Cerebellar cortex (tissue), 1 donor: Measurements from ENCODE around the gene FAM72A.
"Not testable (repeated sequence)": the region's sequence is repeated elsewhere in the genome, so short reads cannot be mapped to it uniquely, and the experiment has no call there.

ENCODE experiments used
- DNase-seq: peaks from one replicate; pipeline ENCODE4 v3.0.0-alpha.2; 2015; ENCODE audit warnings: low spot score

The FAM72A gene

DNA sequence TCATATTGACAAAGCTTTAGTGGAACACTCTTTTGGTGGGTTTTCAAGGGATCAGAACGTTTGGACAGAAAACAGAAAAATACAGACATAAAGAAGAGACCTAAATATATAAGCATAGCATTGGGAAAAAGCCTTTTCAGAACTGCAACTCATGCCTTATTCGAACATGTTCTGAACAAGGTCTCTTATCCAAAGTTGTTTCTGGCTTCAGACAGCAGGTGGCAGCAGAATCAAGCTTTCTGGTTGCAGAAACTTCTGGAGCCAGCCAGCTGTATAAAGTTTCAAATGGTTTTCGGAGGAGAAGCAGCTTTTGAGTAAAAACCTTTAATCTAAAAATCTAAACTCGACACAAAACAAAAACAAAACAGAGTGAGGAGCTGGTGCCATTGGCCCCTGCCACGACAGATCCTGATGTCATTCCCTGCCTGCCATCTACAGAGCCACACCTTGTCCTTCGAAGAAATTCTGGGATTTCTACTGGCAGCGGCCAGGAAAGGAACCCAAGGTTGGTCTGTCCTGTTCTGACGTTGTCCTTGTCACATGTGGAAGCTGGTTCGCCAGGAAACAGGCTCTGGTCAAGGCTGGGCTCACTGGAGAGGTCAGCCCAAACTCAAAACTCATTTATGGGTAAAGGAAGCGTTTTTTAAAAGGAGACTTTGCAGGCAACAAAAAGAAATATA is 35.1 kb downstream of the FAM72A start:
- DNase-seq, result not testable (repeated sequence)

DNA sequence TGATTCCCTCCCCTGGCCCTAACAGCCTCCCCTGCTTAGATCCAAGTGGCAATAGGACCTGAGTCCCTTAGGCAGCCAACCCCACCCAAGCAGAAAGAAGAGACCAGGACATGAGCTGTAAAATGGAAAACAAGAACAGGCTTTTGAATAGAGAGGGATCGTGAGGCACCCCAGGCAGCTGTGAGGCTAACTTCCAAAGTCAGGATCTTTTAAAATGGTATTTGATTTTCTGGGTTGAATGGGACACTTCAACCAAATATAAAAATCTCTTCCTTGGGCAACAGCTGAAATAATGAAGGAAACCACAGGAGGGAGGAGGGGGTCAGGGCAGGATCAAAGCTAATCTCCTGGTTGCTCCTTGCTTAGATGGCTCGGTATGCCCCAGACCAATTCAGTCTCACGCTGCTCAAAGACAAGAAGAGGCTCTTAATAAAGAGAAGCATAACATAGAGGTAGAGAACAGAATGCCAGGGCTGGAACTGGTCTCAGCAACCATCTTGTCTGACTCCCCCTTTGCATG is 56.8 kb downstream of the FAM72A start:
- no peak for DNase-seq

DNA sequence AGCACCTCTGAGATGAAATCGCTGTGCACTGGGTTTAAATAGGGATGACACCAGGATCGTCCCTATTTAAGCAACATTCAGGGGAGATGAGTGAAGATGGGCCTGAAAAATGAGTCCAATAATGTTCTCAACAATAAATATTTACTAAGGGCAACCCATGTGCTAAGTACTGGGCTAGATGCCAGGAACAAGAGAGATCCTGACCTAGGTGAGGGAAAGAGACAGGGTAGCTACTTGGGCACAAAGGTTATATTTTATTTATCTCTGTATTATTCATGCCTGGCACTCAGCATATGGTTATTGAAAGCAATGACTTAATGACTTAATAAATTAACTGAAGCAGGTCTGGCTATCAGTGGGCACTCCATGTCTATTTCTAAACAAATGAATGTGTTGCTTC is 58.0 kb downstream of the FAM72A start:
- DNase-seq, result no peak

DNA sequence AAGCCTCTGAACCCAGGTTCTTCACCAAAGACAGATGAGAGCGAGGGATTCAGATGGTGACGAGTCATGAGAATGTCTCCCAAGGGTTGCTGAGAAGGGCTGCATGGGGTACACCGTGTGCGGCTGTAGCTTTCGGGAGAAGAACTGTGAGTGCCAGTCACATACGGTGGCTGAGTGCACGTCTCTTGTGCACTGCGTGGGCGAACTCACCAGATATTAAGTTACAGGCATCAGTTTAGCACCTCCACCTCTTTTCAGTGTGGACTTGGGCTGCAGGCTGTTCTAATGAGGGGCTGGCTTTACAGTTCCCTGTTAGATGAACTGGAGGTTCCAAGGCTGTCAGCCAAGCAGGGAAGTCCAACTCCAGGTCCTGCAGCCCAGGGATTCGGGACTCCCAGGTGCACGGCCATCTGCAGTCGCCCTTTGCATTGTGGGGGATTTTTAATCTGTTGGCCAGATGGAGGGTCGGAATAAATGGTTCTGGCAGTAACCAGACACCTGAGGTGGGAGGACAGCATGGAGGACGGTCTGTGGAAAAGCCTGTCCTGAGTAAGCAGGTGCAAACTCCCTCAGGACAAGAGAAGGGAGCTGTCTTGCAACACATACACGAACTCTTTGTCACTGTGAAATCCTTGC is 59.0 kb downstream of the FAM72A start:
- peak; percentile 88 for DNase-seq

DNA sequence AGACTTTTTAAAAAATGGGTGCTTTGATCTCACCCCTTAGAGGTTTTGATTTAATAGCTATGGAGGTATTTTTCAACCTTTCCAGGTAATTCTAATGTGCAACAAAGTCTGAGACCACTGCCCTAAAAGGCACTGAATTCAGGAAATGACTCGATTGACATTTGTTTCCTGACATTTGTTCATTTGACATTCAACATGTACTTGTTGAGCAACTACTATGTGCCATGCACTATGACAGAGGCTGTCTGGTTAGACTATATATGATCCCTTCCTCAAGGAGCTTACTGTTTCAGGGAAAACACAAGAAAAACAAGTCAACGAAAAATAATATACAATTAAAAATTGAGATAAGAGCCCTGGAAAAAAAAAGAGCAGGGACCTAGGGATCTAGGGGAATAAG is 59.9 kb downstream of the FAM72A start:
- no peak for DNase-seq

DNA sequence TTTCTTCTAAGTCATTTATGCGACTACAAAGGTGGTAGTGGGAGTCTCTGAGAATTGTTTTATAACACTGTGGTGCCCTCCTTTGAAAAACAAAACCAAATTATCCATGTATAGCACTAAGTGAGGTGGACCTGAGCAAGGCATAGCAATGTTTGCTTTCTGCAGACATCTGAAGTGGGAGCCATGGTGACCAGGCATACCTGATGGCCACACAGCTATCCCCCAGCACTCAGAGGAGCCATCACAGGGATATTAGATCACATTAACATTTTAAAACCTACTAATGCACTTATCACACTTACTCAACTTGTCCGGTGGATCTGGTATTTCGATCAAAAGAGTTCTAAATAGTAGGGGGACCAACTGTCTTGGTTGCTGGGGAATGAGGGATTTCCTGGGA is 60.6 kb downstream of the FAM72A start:
- DNase-seq, result no peak

DNA sequence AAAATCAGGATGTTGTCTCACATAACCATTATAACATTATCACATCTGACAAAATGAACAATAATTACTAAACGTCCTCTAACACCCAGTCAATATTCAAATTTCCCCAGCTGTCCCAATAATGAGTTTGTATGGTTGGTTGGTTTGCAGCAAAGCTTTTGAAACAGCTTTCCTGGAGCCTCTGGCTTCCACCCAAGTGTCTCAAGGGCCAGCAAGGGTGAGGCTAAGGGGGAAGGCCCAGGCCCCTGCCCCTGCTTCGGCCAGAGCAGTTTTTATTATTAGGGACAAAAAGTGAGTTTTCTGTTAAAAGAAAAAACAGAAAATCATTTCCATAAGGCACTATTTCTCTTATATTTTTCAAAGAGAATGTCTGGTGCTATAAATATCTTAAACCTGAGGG is 66.4 kb downstream of the FAM72A start:
- DNase-seq, result no peak
